HG02623 (cell line): Measurements from ENCODE around the gene ZBTB40.

Experiments used
- ATAC-seq: cut with Tn5 transposase; IDR thresholded peaks from one replicate; pipeline ENCODE4 v1.9.1; 2021; ENCODE audit warnings: moderate library complexity; ENCODE audit not compliant: unreplicated experiment

Gene ZBTB40

DNA sequence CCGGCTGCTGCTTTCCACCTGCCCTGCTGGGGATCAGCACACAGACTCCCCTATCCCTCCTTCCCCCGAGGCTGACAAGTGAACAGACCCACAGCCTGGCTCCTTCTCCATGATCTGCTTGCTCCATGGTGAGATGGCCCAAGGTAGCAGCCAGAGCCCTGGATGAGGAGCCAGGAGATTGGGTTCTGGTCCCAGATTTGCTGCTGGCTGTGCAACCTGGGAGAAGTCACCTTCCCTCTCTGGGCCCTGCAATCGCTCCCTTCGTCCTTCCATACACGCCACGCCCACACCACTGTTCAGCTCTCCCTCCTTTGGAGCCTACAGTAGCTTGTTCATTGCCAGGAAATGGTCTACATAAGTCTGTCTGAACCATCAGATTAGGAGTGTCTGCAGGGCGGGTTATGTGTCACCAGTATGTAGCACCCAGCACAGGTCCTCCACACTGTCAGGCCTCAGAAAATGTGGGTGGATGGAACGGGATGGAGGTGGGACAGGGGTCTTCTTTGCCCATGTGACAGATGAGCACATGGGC, 102.4 kb downstream of the ZBTB40 start:
- no peak for ATAC-seq

DNA sequence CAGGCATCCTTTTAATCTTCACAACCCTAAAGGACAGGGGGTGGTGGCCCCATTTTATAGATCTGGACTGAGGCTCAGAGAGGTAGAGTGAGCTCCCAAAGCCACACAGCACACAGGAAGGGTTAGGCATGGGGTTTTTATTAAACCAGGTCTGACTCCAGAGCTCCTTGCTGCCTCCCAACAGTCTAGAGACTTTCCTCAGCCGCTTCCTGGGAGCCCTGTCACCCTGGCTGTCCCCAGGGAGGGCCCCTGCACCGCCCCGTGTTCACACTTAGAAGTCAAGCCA, 103.7 kb downstream of the ZBTB40 start:
- no peak for ATAC-seq

DNA sequence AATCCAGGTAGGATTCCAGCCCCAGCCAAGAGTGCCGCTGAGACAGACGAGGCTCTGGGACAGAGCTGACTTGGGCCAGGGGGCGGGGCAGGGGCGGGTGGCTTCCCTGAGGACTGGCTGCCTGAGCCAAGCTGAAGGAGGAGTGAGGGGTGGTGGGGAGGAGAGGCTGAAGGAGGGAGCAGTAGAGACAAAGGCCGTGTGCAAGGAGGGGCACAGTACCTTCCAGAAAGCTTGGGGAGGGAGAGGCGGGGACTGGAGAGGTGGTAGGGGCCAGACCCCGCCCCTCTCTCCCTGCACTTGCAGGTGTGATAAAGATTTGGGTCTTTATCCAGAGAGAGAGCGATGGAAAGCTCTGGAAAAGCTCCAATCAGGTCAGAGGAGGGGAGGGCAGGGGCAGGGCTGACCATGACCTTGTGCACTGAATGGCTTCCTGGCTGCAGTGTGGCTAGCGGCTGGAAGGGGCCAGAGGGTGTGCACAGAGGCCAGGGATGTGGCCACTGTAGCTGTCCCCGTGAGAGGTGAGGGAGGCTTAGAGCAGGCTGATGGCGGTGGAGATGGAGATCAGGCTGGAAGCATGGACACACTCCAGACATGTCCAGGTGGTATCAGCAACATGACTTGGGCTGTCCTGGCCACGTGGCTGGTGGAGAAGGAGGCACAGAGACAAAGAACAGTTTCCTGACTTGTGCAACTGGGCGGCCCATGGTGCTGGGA, 104.9 kb downstream of the ZBTB40 start:
- no peak for ATAC-seq

DNA sequence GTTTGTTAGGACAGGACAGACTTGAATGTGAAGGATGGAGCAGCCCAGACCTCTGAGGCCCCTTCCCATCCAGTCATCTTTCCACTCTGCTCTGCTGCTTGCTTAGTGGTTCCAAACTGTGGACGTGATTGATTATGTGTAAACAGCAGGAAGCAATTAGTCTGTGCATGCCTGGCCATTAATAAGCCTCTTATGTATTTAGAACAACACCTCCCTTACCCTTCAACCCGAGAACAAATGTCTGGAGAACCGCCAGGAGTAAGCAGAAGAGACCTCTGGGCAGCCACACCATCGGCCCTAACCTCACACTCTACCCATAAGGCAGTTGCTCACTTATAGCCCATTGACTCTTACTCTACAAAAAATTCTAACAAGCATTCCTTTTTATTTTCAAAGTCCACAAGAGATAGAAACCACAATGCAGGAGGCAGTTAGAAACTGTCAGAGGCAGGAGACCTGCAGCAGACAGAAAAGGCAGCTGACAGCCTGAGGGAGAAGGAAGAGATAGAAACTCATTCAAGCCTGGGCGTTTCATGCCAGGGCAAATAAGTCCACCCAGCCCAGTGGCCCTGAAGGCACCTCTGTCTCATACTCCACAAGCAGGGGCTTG, 105.8 kb downstream of the ZBTB40 start:
- ATAC-seq = no peak

DNA sequence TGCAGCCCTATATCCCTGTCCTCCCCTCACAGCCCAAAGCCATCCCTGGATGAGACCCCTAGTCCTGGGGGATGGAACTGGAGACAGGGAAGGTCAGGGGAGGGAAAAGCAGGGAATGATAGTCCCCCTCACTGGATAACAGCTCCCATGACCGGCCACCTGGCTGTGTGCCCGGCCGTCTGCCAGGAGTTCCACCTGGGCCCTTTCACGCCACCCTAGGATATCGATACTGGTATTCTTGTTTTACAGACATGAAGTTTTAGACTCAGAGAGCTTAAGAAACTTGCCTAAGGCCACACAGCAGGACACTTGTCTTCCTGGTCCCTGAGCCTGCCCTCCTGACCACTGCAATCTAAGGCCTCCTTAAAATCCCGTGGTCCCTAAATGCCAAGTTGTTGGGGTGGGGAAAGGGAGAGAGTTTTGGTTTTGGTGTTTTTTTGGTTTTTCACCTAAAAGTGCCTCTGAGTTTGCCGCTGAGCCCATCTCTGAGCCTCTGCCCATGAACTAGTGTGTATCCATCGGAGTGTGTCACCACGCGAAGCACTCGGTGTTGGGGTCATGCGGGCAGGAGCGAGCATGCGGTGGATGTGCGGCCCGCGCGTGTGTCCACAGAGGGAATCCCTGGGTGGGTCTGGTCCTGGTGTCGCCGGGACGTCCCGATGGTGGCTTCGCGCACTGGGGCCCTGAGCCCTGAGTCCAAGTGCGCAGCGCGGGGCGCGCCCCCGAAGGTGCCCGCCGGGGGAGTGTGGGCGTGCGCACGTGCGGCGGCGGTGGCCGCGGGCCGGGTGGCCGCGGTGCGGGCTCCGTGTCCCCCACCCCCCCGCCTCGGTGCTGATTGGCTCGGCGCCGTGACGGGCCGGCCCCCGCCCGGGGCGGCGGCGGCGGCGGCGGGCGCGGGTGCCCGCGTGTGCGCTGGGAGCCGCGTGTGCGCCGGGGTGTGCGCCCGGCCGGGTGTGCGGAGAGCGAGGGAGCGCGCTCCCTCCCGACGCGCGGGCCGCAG, 111.2 kb downstream of the ZBTB40 start, which contains the start of gene EPHA8:
TSS of gene EPHA8 (plus strand) at position 906 of the 1,000 bp plus-strand sequence. CDS start 147 bp downstream, outside the sequence.
- no peak for ATAC-seq

DNA sequence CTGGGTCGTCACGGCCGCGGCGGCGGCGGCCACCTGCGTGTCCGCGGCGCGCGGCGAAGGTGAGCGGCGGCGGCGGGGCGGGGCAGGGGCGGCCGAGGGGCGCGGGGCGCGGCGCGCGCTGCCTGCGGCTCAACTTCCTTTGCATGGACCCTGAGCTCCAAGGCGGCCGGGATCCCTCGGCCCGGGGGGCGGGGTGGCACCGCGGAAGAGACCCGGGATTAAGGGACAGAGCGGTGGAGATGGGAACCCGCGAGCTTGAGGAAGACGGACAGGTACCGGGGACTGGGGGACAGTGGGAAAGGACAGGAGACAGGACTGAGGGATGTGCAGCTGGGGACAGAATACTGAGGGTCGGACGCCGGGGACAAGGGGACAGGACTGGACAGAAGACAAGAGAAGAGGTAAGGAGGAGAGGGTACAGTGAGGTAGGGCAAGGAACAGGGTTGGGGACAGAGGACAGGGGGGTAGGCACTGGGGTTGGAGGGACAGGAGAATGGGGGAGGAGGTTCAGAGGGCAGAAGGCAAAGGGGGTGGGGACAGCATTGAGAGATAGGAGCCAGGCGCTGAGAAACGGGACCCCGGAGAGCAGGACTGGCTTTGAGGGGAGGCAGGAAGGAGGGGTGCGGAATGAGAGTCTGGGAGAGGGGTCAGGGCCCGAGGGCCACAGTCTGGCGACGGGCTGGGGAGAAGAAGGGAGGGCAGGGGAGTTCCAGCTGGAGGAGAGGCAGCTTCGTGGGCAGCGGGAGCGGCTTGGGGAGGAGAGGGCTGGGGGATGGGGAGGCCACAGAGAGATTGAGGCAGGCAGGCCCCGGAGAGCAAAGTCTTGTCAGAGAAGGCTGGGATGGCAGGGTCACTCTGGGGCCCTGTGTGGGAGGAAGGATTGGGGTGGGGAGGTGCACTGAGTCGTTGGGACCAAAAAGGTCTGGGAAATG, 112.3 kb downstream of the ZBTB40 start:
- ATAC-seq = no peak

DNA sequence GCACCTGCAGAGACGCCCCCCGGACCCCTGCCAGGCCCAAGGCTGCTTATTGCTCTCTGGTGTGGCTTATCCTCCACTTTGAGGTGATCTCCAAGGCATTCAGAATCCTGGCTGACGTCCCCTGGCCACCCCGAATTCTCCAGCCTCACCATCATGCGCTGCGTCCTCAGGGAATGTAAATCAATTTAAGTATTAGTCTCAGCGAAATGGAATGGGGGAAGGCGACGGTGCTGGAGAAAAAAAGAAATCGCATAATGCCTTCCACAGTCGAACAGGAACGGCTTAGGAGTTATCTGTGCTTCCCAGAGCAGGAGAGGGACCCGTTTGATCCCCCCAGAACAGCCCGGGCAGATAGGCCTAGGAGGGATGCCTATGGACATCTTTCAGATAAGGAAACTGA, 114.5 kb downstream of the ZBTB40 start:
- ATAC-seq = no peak

DNA sequence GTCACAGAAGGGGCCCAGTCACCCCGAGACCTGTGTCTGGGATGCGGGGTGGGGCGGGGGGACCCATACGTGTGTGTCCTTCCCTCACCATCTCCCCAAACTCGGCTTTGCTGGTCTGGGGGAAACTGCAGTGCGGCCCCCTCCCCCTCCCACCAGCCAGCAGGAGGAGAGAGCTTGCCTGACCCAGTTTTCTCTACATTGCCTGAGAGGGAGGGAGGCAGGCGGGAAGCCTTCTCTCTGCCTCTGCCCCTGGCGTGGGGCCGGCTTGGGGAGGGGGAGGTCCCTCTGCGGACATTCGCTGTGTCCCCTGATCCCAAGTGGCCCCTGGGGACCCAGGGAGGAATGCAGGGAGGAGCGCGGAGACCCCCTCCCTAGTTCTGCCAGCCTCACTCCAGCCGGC, 115.5 kb downstream of the ZBTB40 start:
- ATAC-seq = no peak

DNA sequence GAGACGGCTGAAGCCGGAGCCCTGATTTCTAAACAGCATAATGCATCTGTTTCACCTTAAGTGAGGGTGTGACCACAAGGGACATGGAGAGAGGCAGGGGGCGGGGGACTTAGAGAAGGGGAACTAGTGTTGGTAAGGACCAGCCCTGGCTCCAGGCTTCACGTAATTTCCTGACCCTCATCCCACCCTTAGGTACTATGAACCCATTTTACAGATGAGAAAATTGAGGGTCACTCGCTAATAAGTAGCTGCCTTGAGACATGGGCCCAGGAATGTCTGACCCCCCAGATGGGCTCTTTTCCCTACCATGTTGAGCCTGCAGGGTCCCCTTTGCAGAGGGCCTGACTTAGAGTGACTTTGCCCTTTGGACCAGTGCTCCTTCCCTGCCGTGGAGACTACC, 116.3 kb downstream of the ZBTB40 start:
- ATAC-seq = no peak

DNA sequence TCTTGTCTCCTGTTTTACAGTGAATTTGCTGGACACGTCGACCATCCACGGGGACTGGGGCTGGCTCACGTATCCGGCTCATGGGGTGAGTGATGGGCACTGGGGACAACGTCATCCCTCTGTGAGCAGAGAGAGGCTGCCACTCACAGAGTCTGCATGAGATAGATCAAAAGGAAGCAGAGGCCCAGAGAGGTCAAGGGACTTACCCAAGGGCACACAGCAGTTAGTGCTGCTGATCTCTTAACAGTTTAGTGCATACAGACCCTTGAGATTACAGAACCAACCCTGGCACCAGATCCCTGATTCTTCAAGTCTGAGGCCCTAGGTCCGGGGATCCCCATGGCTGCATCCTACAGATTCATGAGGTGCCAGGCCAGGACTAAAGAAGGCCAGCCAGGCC, 117.6 kb downstream of the ZBTB40 start:
- ATAC-seq = no peak

DNA sequence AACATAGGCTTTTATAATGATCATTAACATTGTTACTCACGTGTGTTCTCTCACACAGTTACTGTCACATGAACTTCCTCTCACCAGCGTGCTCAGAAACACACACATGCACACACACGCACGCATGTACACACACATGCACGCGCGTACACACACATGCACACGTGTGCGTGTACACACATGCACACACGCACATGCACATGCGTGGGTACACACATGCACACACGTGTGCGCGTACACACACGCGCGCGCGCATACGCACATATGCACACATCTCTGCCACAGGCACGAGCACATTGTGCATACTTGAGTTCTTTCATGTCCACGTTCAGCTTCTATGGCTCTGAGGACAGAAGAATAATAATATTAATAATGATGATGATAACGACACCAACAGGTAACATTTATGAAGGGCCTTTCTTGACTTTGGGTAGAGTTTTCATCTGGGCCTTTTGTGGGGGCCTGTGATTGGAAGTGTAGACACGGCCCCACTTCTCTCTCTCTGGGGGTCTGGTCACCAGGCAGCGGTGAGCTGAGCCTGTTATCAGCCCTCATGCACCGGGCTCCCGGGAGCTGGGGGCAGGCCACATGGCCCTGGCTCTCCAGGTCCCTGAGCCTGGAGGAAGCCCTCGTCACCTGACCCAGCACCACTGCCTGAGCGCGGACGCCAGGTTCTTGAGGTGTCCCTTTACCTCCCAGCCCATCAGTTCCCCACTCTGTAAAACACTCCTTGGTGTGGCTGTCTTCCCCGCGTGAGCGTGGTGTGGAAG, 118.7 kb downstream of the ZBTB40 start:
- ATAC-seq = no peak

DNA sequence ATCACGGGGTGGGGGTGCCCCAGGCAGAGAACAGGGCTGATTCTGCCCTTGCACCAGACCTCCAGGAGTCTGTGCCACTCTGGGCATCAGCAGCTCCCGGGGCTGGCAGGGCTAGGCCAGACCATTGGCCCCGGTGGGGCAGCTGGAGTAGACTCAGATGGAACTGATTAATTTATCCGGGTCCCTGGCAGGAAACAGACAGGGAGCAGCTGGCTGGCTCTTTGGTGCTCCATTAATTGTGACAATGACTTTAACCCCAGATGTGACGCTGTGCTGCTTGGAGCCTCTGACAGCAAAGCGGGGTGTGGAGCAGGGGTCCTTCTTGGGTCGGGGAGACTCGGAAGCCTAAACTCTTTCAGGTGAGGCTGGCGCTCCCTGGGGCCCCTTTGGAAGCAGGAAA, 121.2 kb downstream of the ZBTB40 start:
- no peak for ATAC-seq

DNA sequence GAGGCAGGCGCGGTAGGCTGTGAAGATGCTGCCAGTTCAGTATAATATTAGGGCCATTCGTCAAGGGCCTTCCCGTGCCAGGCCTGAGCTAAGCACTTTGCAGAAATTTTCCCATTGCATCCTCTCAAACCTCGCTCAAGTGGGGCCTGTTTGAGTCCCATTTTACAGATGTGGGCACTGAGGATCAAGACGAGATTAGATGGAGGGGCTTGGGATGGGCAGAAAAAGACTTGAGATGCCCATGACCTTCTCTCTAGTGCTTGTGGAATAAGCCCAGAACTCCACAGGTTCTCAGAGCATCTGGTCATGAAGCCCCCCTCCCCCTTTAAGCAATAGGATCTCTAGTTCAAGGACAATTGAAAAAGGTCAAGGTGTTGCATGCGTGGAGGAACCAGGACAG, 121.6 kb downstream of the ZBTB40 start:
- ATAC-seq = no peak

DNA sequence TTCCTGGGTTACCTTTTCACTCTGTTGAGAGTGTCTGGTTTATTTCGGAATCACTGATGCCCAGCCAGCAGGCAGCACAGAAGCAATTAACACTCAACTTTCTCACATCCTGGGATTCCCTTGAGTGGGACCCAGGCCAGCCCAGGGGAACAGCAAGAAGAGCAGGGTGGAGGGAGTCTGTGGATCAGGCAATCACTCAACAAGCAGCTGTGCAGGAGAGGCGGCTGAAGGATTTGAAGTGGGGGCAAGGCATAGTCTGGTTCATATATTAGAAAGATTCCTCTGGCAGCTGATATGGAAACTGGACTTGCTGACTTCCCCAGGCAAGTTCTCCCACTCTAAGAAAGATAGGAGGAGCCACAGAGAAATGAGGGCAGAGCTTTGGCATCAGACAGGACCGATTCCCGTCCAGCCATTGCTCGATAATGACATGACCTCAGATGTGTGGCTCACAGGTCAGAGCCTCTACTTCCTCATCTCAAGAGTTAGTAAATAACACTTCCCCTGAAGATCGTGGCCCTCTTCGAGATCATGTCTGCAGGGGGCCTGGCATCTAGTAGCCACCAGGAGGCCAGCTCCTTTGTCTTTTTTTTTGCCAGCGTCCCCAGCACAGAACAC, 124.0 kb downstream of the ZBTB40 start:
- no peak for ATAC-seq

DNA sequence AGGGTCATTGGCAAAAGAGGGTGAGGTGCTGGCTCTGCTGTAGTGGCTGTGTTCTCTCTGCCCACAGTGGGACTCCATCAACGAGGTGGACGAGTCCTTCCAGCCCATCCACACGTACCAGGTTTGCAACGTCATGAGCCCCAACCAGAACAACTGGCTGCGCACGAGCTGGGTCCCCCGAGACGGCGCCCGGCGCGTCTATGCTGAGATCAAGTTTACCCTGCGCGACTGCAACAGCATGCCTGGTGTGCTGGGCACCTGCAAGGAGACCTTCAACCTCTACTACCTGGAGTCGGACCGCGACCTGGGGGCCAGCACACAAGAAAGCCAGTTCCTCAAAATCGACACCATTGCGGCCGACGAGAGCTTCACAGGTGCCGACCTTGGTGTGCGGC, 124.5 kb downstream of the ZBTB40 start:
- ATAC-seq = no peak

DNA sequence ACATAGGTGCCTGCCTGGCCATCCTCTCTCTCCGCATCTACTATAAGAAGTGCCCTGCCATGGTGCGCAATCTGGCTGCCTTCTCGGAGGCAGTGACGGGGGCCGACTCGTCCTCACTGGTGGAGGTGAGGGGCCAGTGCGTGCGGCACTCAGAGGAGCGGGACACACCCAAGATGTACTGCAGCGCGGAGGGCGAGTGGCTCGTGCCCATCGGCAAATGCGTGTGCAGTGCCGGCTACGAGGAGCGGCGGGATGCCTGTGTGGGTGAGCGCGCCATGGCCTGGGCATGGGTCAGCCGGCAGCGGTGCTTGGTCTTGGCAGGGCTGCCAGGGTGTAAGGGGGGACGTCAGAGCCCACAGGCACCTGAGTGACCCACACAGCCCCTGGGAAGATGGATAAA, 125.0 kb downstream of the ZBTB40 start:
- ATAC-seq = no peak

DNA sequence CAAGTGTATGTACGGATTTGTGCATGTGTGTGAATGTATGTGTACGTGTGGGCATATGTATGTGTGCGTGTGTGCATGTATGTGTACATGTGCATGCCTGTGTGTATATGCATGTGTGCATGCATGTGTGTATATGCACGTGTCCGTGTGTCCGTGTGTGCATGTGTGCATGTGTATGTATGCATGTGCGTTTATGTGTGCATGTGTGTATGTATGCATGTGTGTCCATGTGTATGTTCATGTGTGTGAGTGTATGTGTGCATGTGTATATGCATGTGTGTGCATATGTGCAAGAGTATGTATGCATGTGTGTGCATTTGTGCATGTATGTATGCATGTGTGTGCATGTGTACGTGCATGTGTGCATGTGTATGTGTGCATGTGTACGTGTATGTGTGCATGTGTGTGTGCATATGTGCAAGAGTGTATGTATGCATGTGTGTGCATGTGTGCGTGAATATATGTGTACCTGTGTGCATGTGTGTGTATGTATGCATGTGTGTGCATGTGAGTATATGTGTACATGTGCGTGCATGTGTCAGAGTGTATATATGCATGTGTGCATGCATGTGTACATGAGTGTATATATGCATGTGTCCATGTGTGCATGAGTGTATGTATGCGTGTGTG, 127.2 kb downstream of the ZBTB40 start:
- no peak for ATAC-seq

DNA sequence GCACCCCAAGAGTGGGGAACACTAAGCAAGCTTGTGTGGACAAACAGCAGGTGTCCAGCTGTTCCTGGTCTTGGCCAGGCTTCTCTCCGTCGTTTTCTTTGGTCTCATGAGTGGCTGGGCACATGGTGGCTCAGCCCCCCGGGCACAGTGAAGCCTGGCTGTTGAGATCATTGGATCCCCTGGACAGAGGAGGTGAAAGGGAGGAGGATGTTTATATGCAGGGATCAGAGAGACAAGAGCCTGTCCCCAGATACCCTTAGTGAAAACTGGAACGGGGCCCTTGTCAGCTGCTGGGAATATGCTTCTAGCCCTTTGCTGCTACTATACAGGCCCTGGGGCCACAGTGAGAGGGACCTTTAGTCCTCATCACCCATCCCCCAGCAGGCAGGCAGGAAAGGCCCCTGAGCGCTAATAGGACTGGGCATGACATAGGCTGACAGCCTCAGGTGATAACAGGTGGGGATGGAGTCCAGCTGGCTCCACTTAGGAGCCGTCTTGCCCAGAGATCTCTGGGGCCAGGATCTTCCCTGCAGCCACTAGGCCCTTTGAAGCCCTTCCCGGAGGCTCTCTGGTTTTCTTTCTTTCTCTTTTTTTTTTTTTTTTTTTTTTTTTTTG, 128.0 kb downstream of the ZBTB40 start:
- no peak for ATAC-seq
